Measurements from ENCODE around the gene PLPPR3. TPM values are rescaled to one million over a fixed set of nuclear protein-coding genes. Genes with fewer than 3 reads are reported as not detected.

PLPPR3 gene
- total and polyA plus RNA-seq, 2 donors (not counting 1 experiment from before 2014, with no cell fraction given) = 0.19 to 2.5 TPM

GRCh38 chr19:787536-787935 lies 34.2 kb downstream of the PLPPR3 start:
- H2AFZ ChIP-seq (ENCODE audit: low read length) = no peak overlapping the region

GRCh38 chr19:784541-784940 lies 37.2 kb downstream of the PLPPR3 start:
- no peak for TF ChIP-seq EZH2 (IDR thresholded peaks at IDR 0.05; ENCODE audit: low read length, missing control alignments)
- Histone ChIP-seq H2AFZ (ENCODE audit: low read length) (no peak overlapping the region), H3K79me2 (ENCODE audit: control insufficient read depth, insufficient read depth, low read length) (no peaks in the 10 kb centered on the region), H3K36me3 (ENCODE audit: control insufficient read depth, insufficient read depth, low read length) (no peaks in the 10 kb centered on the region), H3K9ac (ENCODE audit: insufficient read depth, low read length) (no peak overlapping the region), H3K27me3 (ENCODE audit: control insufficient read depth, insufficient read depth, low read length) (no peaks in the 10 kb centered on the region), H3K4me3 (replicated peaks in 1 of 4; ENCODE audit: control extremely low read depth in 1 of 4, insufficient read depth in 1 of 4, low read depth in 3 of 4, low read length in 4 of 4) (no peak overlapping the region), H4K20me1 (ENCODE audit: control insufficient read depth, extremely low read depth, insufficient read depth, low read length) (no peaks in the 10 kb centered on the region), H3K4me2 (ENCODE audit: extremely low read depth, insufficient read depth, low read length) (no peak overlapping the region), H3K9me3 (ENCODE audit: control insufficient read depth, insufficient read depth, low read depth, low read length) (no peaks in the 10 kb centered on the region), H3K4me1 (ENCODE audit: control insufficient read depth, extremely low read depth, insufficient read depth, low read length) (peaks cover 8% of the 10 kb centered on the region), H3K27ac (ENCODE audit: insufficient read depth, low read length) (no peak overlapping the region)
- no peak for DNase-seq (ENCODE audit: low read depth in 2 of 2)

More at GRCh38 chr19:787536-787935, 34.2 kb downstream of the PLPPR3 start:
- H3K27me3 ChIP-seq (ENCODE audit: control insufficient read depth, insufficient read depth, low read length) = no peaks in the 10 kb centered on the region
- no peaks in the 10 kb centered on the region for H3K36me3 ChIP-seq (ENCODE audit: control insufficient read depth, insufficient read depth, low read length)
- H3K4me2 ChIP-seq (ENCODE audit: extremely low read depth, insufficient read depth, low read length) = no peak overlapping the region
- H3K9ac ChIP-seq (ENCODE audit: insufficient read depth, low read length) = no peak overlapping the region
- H3K9me3 ChIP-seq (ENCODE audit: control insufficient read depth, insufficient read depth, low read depth, low read length) = no peaks in the 10 kb centered on the region
- no peak for TF ChIP-seq CTCF (conservative IDR thresholded peaks at IDR 0.05 in 1 of 2, IDR thresholded peaks at IDR 0.05 in 1 of 2; ENCODE audit: low read depth in 1 of 2, low read length in 2 of 2)
- no peak for TF ChIP-seq EZH2 (IDR thresholded peaks at IDR 0.05; ENCODE audit: low read length, missing control alignments)
- DNase-seq (ENCODE audit: low read depth in 2 of 2) = no peak
- no peak overlapping the region for H3K4me3 ChIP-seq (replicated peaks in 1 of 4; ENCODE audit: control extremely low read depth in 1 of 4, insufficient read depth in 1 of 4, low read depth in 3 of 4, low read length in 4 of 4)
- H3K4me1 ChIP-seq (ENCODE audit: control insufficient read depth, extremely low read depth, insufficient read depth, low read length) = peaks cover 4% of the 10 kb centered on the region
- H3K79me2 ChIP-seq (ENCODE audit: control insufficient read depth, insufficient read depth, low read length) = no peaks in the 10 kb centered on the region
- no peak overlapping the region for H3K27ac ChIP-seq (ENCODE audit: insufficient read depth, low read length)
- H4K20me1 ChIP-seq (ENCODE audit: control insufficient read depth, extremely low read depth, insufficient read depth, low read length) = no peaks in the 10 kb centered on the region

- Histone ChIP-seq H3K27ac (ENCODE audit: insufficient read depth, low read length) (no peak overlapping the region), H3K4me3 (replicated peaks in 1 of 4; ENCODE audit: control extremely low read depth in 1 of 4, insufficient read depth in 1 of 4, low read depth in 3 of 4, low read length in 4 of 4) (no peak overlapping the region), H3K9me3 (ENCODE audit: control insufficient read depth, insufficient read depth, low read depth, low read length) (no peaks in the 10 kb centered on the region), H3K79me2 (ENCODE audit: control insufficient read depth, insufficient read depth, low read length) (no peaks in the 10 kb centered on the region), H3K9ac (ENCODE audit: insufficient read depth, low read length) (no peak overlapping the region), H3K4me2 (ENCODE audit: extremely low read depth, insufficient read depth, low read length) (peak overlapping the region; percentile 11), H4K20me1 (ENCODE audit: control insufficient read depth, extremely low read depth, insufficient read depth, low read length) (no peaks in the 10 kb centered on the region), H3K4me1 (ENCODE audit: control insufficient read depth, extremely low read depth, insufficient read depth, low read length) (peaks cover 10% of the 10 kb centered on the region), H3K36me3 (ENCODE audit: control insufficient read depth, insufficient read depth, low read length) (no peaks in the 10 kb centered on the region), H2AFZ (ENCODE audit: low read length) (no peak overlapping the region), H3K27me3 (ENCODE audit: control insufficient read depth, insufficient read depth, low read length) (no peaks in the 10 kb centered on the region)
- no peak for DNase-seq (ENCODE audit: low read depth in 2 of 2)
- no peak for TF ChIP-seq EZH2 (IDR thresholded peaks at IDR 0.05; ENCODE audit: low read length, missing control alignments)
- TF ChIP-seq CTCF (conservative IDR thresholded peaks at IDR 0.05 in 1 of 2, IDR thresholded peaks at IDR 0.05 in 1 of 2; ENCODE audit: low read depth in 1 of 2, low read length in 2 of 2) = no peak
Measured at GRCh38 chr19:782878-783668, 38.7 kb downstream of the PLPPR3 start.
